Loucy (cell line): ENCODE measurements around the gene C1orf159.

Source experiments
- H2AFZ ChIP-seq: fragments of 200-600 bp; sonication (generic); 2 replicates; pipeline ENCODE4 v1.6.0; 2016; ENCODE audit warnings: antibody characterized with exemption, mild to moderate bottlenecking, low read length, moderate library complexity
- H3F3A ChIP-seq: fragments of 200-600 bp; 2 replicates; pipeline ENCODE4 v1.6.0; 2016; ENCODE audit warnings: antibody characterized with exemption, low read depth, mild to moderate bottlenecking
- H3K27me3 ChIP-seq: fragments of 200-600 bp; sonication (generic); 2 replicates; pipeline ENCODE4 v1.6.1; 2014; ENCODE audit warnings: low read length, mild to moderate bottlenecking; ENCODE audit not compliant: insufficient read depth, poor library complexity, severe bottlenecking
- H3K36me3 ChIP-seq: fragments of 200-600 bp; sonication (generic); 2 replicates; pipeline ENCODE4 v1.6.1; 2016; ENCODE audit warnings: low read length; ENCODE audit not compliant: insufficient read depth
- H3K4me1 ChIP-seq: fragments of 200-600 bp; sonication (generic); 2 replicates; pipeline ENCODE4 v1.5.1; 2014; ENCODE audit warnings: low read length, mild to moderate bottlenecking; ENCODE audit not compliant: insufficient read depth, poor library complexity, severe bottlenecking
- H3K4me2 ChIP-seq: fragments of 200-600 bp; sonication (generic); 2 replicates; pipeline ENCODE4 v1.6.0; 2014; ENCODE audit warnings: antibody characterized with exemption, low read length, low read depth, mild to moderate bottlenecking; ENCODE audit not compliant: poor library complexity, severe bottlenecking
- H3K4me3 ChIP-seq: fragments of 200-600 bp; sonication (generic); 2 replicates; pipeline ENCODE4 v1.5.1; 2014; ENCODE audit warnings: low read length, mild to moderate bottlenecking, mixed read lengths; ENCODE audit not compliant: poor library complexity, severe bottlenecking
- H3K79me2 ChIP-seq: fragments of 200-600 bp; sonication (generic); 2 replicates; pipeline ENCODE4 v1.6.1; 2014; ENCODE audit warnings: low read length; ENCODE audit not compliant: insufficient read depth
- H3K9ac ChIP-seq: fragments of 200-600 bp; sonication (generic); 2 replicates; pipeline ENCODE4 v1.6.0; 2014; ENCODE audit warnings: mild to moderate bottlenecking, low read depth, low read length, moderate library complexity; ENCODE audit not compliant: poor library complexity, severe bottlenecking
- H3K9me2 ChIP-seq: fragments of 200-600 bp; sonication (generic); replicated peaks from 2 replicates; pipeline ENCODE4 v1.6.1; 2016; ENCODE audit warnings: low read depth, low read length, mixed read lengths
- H3K9me3 ChIP-seq: fragments of 200-600 bp; sonication (generic); 2 replicates; pipeline ENCODE4 v1.6.1; 2014; ENCODE audit warnings: mild to moderate bottlenecking, antibody characterized with exemption, low read length, low read depth; ENCODE audit not compliant: insufficient read depth
- H4K20me1 ChIP-seq: fragments of 200-600 bp; sonication (generic); 2 replicates; pipeline ENCODE4 v1.6.0; 2014; ENCODE audit warnings: antibody characterized with exemption, low read length, mild to moderate bottlenecking; ENCODE audit not compliant: insufficient read depth, poor library complexity, severe bottlenecking
- CTCF ChIP-seq: fragments of 200-600 bp; sonication (generic); conservative IDR thresholded peaks from 2 replicates; pipeline ENCODE4 v1.5.1; 2014; ENCODE audit warnings: mild to moderate bottlenecking, antibody characterized with exemption, low read length
- EZH2phosphoT487 ChIP-seq: fragments of 200-600 bp; IDR thresholded peaks from 2 replicates; pipeline ENCODE4 v1.6.1; 2018; ENCODE audit warnings: antibody characterized with exemption, mild to moderate bottlenecking, moderate library complexity, borderline replicate concordance

C1orf159 gene

GRCh38 chr1:1085171-1085841 is 30.6 kb downstream of the C1orf159 start:
- H3K9me3 ChIP-seq: no peaks in the 10 kb centered on the region
- no peak overlapping the region for H3K4me3 ChIP-seq
- no peak overlapping the region for H3K9ac ChIP-seq
- H3K27me3 ChIP-seq: no peaks in the 10 kb centered on the region
- H3K4me1 ChIP-seq: no peaks in the 10 kb centered on the region
- H3F3A ChIP-seq: no peaks in the 10 kb centered on the region
- H3K79me2 ChIP-seq: no peaks in the 10 kb centered on the region
- H3K4me2 ChIP-seq: no peak overlapping the region
- H3K36me3 ChIP-seq: no peaks in the 10 kb centered on the region
- no peaks in the 10 kb centered on the region for H3K9me2 ChIP-seq
- H4K20me1 ChIP-seq: no peaks in the 10 kb centered on the region
- TF ChIP-seq CTCF (no peak), EZH2phosphoT487 (no peak)
- H2AFZ ChIP-seq: no peak overlapping the region

- H3K4me3 ChIP-seq: no peak overlapping the region
- no peaks in the 10 kb centered on the region for H3K36me3 ChIP-seq
- H3K79me2 ChIP-seq: no peaks in the 10 kb centered on the region
- H2AFZ ChIP-seq: no peak overlapping the region
- H3K9ac ChIP-seq: no peak overlapping the region
- no peak overlapping the region for H3K4me2 ChIP-seq
- TF ChIP-seq EZH2phosphoT487 (no peak), CTCF (no peak)
- H3K27me3 ChIP-seq: no peaks in the 10 kb centered on the region
- H3K9me2 ChIP-seq: no peaks in the 10 kb centered on the region
- H3K9me3 ChIP-seq: no peaks in the 10 kb centered on the region
- H3F3A ChIP-seq: no peaks in the 10 kb centered on the region
- no peaks in the 10 kb centered on the region for H3K4me1 ChIP-seq
- no peaks in the 10 kb centered on the region for H4K20me1 ChIP-seq
Observed at GRCh38 chr1:1084372-1085170, 31.3 kb downstream of the C1orf159 start.

- Histone ChIP-seq H3K4me3 (no peak overlapping the region), H4K20me1 (no peaks in the 10 kb centered on the region), H3K9me2 (no peaks in the 10 kb centered on the region), H3K4me1 (no peaks in the 10 kb centered on the region), H3K27me3 (no peaks in the 10 kb centered on the region), H3K9ac (no peak overlapping the region), H3F3A (no peaks in the 10 kb centered on the region), H3K79me2 (no peaks in the 10 kb centered on the region), H3K36me3 (no peaks in the 10 kb centered on the region), H3K9me3 (no peaks in the 10 kb centered on the region), H2AFZ (no peak overlapping the region), H3K4me2 (no peak overlapping the region)
- TF ChIP-seq CTCF: no peak
- TF ChIP-seq EZH2phosphoT487: no peak
Observed at GRCh38 chr1:1083416-1084371, 32.2 kb downstream of the C1orf159 start.
